Natural killer cell (primary cell): ENCODE results near the gene SMPDL3A. TPM values are rescaled to one million over a fixed set of nuclear protein-coding genes. Genes with fewer than 3 reads are reported as not detected.

Source experiments
- ATAC-seq, 3 donors: fragments of 150-1000 bp in 2 of 3; fragments of 200-7000 bp in 1 of 3; cut with Tn5 transposase; 1 replicate in 1 of 3; 2 replicates in 2 of 3; pipeline ENCODE4 v1.10.0; 2021; ENCODE audit warnings: mild to moderate bottlenecking in 2 of 3, moderate library complexity in 2 of 3
- DNase-seq, 2 donors: peaks; one replicate each; pipeline versions ENCODE4 v3.0.0 to v3.0.0-alpha.2; 2013 to 2021; ENCODE audit warnings: mixed read lengths in 1 of 2
- H3K27ac ChIP-seq: one replicate; pipeline ENCODE4 v1.5.1; 2013; ENCODE audit warnings: mild to moderate bottlenecking, low read length
- H3K27me3 ChIP-seq: one replicate; pipeline ENCODE4 v1.6.1; 2013; ENCODE audit warnings: low read length; ENCODE audit not compliant: control insufficient read depth, insufficient read depth
- H3K36me3 ChIP-seq: one replicate; pipeline ENCODE4 v1.6.1; 2013; ENCODE audit warnings: low read length; ENCODE audit not compliant: control insufficient read depth, insufficient read depth
- H3K4me1 ChIP-seq: one replicate; pipeline ENCODE4 v1.6.1; 2013; ENCODE audit warnings: low read length; ENCODE audit not compliant: control insufficient read depth, insufficient read depth
- H3K4me3 ChIP-seq: one replicate; pipeline ENCODE4 v1.5.1; 2013; ENCODE audit warnings: low read length
- H3K9me3 ChIP-seq: one replicate; pipeline ENCODE4 v1.6.1; 2013; ENCODE audit warnings: low read length; ENCODE audit not compliant: control insufficient read depth, insufficient read depth
- H3K27ac Mint-ChIP-seq, 2 donors: one replicate each; pipeline ENCODE4 v1.8.0; 2022; ENCODE audit warnings: mild to moderate bottlenecking in 2 of 2, mixed read lengths in 2 of 2, moderate library complexity in 1 of 2
- H3K27me3 Mint-ChIP-seq, 2 donors: one replicate each; pipeline ENCODE4 v1.8.0; 2022; ENCODE audit warnings: low read depth in 2 of 2, mixed read lengths in 2 of 2
- H3K36me3 Mint-ChIP-seq: one replicate; pipeline ENCODE4 v1.8.0; 2022; ENCODE audit warnings: mixed read lengths
- H3K4me1 Mint-ChIP-seq, 2 donors: one replicate each; pipeline ENCODE4 v1.8.0; 2022; ENCODE audit warnings: mixed read lengths in 2 of 2
- H3K4me3 Mint-ChIP-seq: one replicate; pipeline ENCODE4 v1.8.0; 2022; ENCODE audit warnings: mild to moderate bottlenecking, moderate library complexity, mixed read lengths
- H3K9me3 Mint-ChIP-seq, 2 donors: one replicate each; pipeline ENCODE4 v1.8.0; 2022; ENCODE audit warnings: mixed read lengths in 2 of 2
- CTCF ChIP-seq: fragments of 200-600 bp; IDR thresholded peaks from one replicate; pipeline ENCODE4 v1.8.0; 2022; ENCODE audit warnings: antibody characterized with exemption
- WGBS: methylation state at CpG from one replicate; pipeline ENCODE4 v1.1.7; 2013; ENCODE audit warnings: missing lambda C conversion rate; ENCODE audit not compliant: insufficient coverage; 5-methylcytosine and 5-hydroxymethylcytosine counted together
- intact Hi-C: fragments of 100-400 bp; cut with micrococcal nuclease; formaldehyde crosslinking; loops from one replicate; pipeline ENCODE4 v1.14.2; 2022
- total RNA-seq, 4 donors: library from RNA; stranded (reverse); fragments of 120-200 nt in 1 of 4; gene quantifications; one replicate each; pipeline versions ENCODE4 v1.2.3 to v1.2.4, GENCODE V29; 2013 to 2022

SMPDL3A gene
- total RNA-seq, 3 donors from 2014 or later (not counting 1 experiment from before 2014, with no cell fraction given): 1.1 to 4.3 (median 3.9) TPM

GRCh38 chr6:122775975-122776374 lies 13.1 kb upstream of the SMPDL3A start:
- Histone ChIP-seq H3K27ac (no peak overlapping the region), H3K4me1 (no peaks in the 10 kb centered on the region), H3K9me3 (no peaks in the 10 kb centered on the region), H3K27me3 (no peaks in the 10 kb centered on the region), H3K36me3 (no peaks in the 10 kb centered on the region), H3K4me3 (no peak overlapping the region)
- DNase-seq (no peak), ATAC-seq (no peak)
- Mint-ChIP-seq H3K36me3 (peaks cover 9% of the 10 kb centered on the region), H3K27me3 (peaks cover 27 to 57% of the 10 kb centered on the region in 2 donors), H3K4me1 (no peaks in the 10 kb centered on the region), H3K27ac (no peak overlapping the region), H3K9me3 (no peaks in the 10 kb centered on the region), H3K4me3 (no peak overlapping the region)
- no peak for TF ChIP-seq CTCF
- intact Hi-C loops: no loop called here

GRCh38 chr6:122778302-122778701 lies 10.8 kb upstream of the SMPDL3A start:
- intact Hi-C loops: no loop called here
- H3K36me3 ChIP-seq: no peaks in the 10 kb centered on the region
- H3K4me3 ChIP-seq: no peak overlapping the region
- Mint-ChIP-seq H3K9me3 (no peaks in the 10 kb centered on the region), H3K4me3 (no peak overlapping the region), H3K36me3 (peaks cover 9% of the 10 kb centered on the region), H3K27me3 (peaks cover 23 to 38% of the 10 kb centered on the region in 2 donors), H3K27ac (no peak overlapping the region), H3K4me1 (no peaks in the 10 kb centered on the region)
- no peak for ATAC-seq
- WGBS: 94% methylated on average over 5 of the region's 5 CpGs
- no peak for TF ChIP-seq CTCF
- no peak overlapping the region for H3K27ac ChIP-seq
- no peak for DNase-seq
- H3K9me3 ChIP-seq: no peaks in the 10 kb centered on the region
- no peaks in the 10 kb centered on the region for H3K27me3 ChIP-seq
- H3K4me1 ChIP-seq: no peaks in the 10 kb centered on the region

- H3K9me3 Mint-ChIP-seq: no peaks in the 10 kb centered on the region
- H3K27me3 ChIP-seq: no peaks in the 10 kb centered on the region
- no peak overlapping the region for H3K4me3 Mint-ChIP-seq
- peaks cover 23 to 38% of the 10 kb centered on the region in 2 donors for H3K27me3 Mint-ChIP-seq
- no peak for ATAC-seq
- no peaks in the 10 kb centered on the region for H3K9me3 ChIP-seq
- no peak for DNase-seq
- no peaks in the 10 kb centered on the region for H3K4me1 Mint-ChIP-seq
- no peak overlapping the region for H3K27ac ChIP-seq
- intact Hi-C loops: no loop called here
- no peaks in the 10 kb centered on the region for H3K36me3 ChIP-seq
- no peaks in the 10 kb centered on the region for H3K4me1 ChIP-seq
- H3K27ac Mint-ChIP-seq: no peak overlapping the region
- H3K4me3 ChIP-seq: no peak overlapping the region
- peaks cover 9% of the 10 kb centered on the region for H3K36me3 Mint-ChIP-seq
- 75% methylated on average over 9 of the region's 13 CpGs for WGBS
- TF ChIP-seq CTCF: no peak
These were observed 9.9 kb upstream of the SMPDL3A start for GRCh38 chr6:122778985-122779661.

GRCh38 chr6:122779667-122780066 lies 9.4 kb upstream of the SMPDL3A start, which contains the start of gene FABP7:
TSS of gene FABP7 (plus strand) at chr6:122779716. CDS start at chr6:122779795, 79 bp downstream.
- Mint-ChIP-seq H3K4me1 (no peaks in the 10 kb centered on the region), H3K9me3 (no peaks in the 10 kb centered on the region), H3K27me3 (peaks cover 23 to 35% of the 10 kb centered on the region in 2 donors), H3K4me3 (no peak within 1 kb of the TSS), H3K27ac (no peak within 1 kb of the TSS), H3K36me3 (peaks cover 9% of the 10 kb centered on the region)
- intact Hi-C loops: no loop called here
- H3K27ac ChIP-seq: no peak within 1 kb of the TSS
- no peak within 1 kb of the TSS for H3K4me3 ChIP-seq
- H3K36me3 ChIP-seq: no peaks in the 10 kb centered on the region
- H3K27me3 ChIP-seq: no peaks in the 10 kb centered on the region
- ATAC-seq (no peak), DNase-seq (no peak)
- H3K4me1 ChIP-seq: no peaks in the 10 kb centered on the region
- WGBS: 75% methylated on average over 3 of the region's 3 CpGs
- no peaks in the 10 kb centered on the region for H3K9me3 ChIP-seq
- TF ChIP-seq CTCF: no peak
